Immature natural killer cell (primary cell): ENCODE results near the gene PHETA1. TPM values are rescaled to one million over a fixed set of nuclear protein-coding genes. Genes with fewer than 3 reads are reported as not detected.

ENCODE experiments used
- DNase-seq, 3 donors: peaks; one replicate each; pipeline ENCODE4 v3.0.0; 2022; ENCODE audit warnings: mixed read lengths in 1 of 3
- H3K27ac Mint-ChIP-seq, 6 donors: one replicate each; pipeline ENCODE4 v1.8.0; 2020; ENCODE audit warnings: mixed read lengths in 6 of 6, mild to moderate bottlenecking in 5 of 6, inconsistent platforms in 4 of 6, moderate library complexity in 3 of 6
- H3K27me3 Mint-ChIP-seq, 3 donors: one replicate each; pipeline ENCODE4 v1.8.0; 2020 to 2021; ENCODE audit warnings: low read depth in 3 of 3, mild to moderate bottlenecking in 3 of 3, mixed read lengths in 3 of 3, moderate library complexity in 3 of 3, inconsistent platforms in 1 of 3
- H3K36me3 Mint-ChIP-seq, 3 donors: one replicate each; pipeline ENCODE4 v1.8.0; 2020; ENCODE audit warnings: mixed read lengths in 3 of 3, inconsistent platforms in 2 of 3, mild to moderate bottlenecking in 2 of 3
- H3K4me1 Mint-ChIP-seq, 2 donors: one replicate each; pipeline ENCODE4 v1.8.0; 2020; ENCODE audit warnings: inconsistent platforms in 2 of 2, mild to moderate bottlenecking in 2 of 2, mixed read lengths in 2 of 2, moderate library complexity in 1 of 2
- H3K4me3 Mint-ChIP-seq, 5 donors: one replicate each; pipeline ENCODE4 v1.8.0; 2020; ENCODE audit warnings: mild to moderate bottlenecking in 5 of 5, mixed read lengths in 5 of 5, inconsistent platforms in 3 of 5, moderate library complexity in 3 of 5
- H3K9me3 Mint-ChIP-seq, 6 donors: one replicate each; pipeline ENCODE4 v1.8.0; 2020; ENCODE audit warnings: mild to moderate bottlenecking in 6 of 6, mixed read lengths in 6 of 6, inconsistent platforms in 4 of 6, moderate library complexity in 3 of 6
- polyA plus RNA-seq, 3 donors: library from polyadenylated mRNA; unstranded; fragments of 300-500 nt; fragmentation: Illumina TruSeq; gene quantifications; one replicate each; pipeline ENCODE4 v1.2.3, GENCODE V29; 2021

The PHETA1 gene
- polyA plus RNA-seq, 3 donors from 2014 or later = 2.0 to 5.5 (median 2.1) TPM

DNA sequence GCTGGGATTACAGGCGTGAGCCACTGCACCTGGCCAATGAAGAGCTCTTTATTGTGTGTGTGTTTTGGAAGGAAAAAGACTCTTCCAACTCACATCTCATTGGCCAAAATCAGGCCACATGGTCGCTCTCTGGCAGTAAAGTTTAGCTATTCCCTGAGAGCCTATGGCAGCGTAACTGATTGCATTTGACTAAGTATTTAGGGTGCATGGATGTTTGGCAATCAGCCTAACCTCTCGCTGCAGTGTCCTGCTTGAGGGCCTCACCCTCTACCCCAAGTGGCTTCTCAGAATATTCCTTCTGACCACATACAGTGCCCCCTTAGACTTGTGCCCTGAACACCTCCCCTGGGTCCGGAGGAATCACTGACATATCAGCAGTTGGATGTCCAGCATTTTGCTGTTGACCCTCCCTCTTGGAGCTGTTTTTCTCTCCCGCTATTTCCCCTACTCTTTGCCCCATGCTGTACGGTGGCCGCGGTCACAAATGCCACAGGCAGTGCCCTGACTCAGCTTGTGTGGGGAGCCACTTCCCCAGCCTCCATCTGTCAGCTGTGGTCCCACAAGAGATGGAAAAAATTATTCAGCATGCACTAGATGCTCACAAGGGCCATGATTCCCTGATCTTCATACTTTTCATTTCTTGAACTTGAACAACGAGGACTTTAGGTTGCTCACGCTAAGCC lies 9.5 kb downstream of the PHETA1 start:
- H3K4me3 Mint-ChIP-seq = peak overlapping the region in 2 of 5 donors; percentile 30 to 70
- peak in 2 of 3 donors; percentile 10 to 17 for DNase-seq
- peaks cover 0 to 11% (median 0%) of the 10 kb centered on the region in 3 donors for H3K36me3 Mint-ChIP-seq
- peaks cover 22 to 23% of the 10 kb centered on the region in 2 donors for H3K4me1 Mint-ChIP-seq
- peaks cover 0 to 7% (median 1%) of the 10 kb centered on the region in 3 donors for H3K27me3 Mint-ChIP-seq
- peak overlapping the region in 1 of 6 donors; percentile 6 for H3K27ac Mint-ChIP-seq
- H3K9me3 Mint-ChIP-seq = no peaks in the 10 kb centered on the region

DNA sequence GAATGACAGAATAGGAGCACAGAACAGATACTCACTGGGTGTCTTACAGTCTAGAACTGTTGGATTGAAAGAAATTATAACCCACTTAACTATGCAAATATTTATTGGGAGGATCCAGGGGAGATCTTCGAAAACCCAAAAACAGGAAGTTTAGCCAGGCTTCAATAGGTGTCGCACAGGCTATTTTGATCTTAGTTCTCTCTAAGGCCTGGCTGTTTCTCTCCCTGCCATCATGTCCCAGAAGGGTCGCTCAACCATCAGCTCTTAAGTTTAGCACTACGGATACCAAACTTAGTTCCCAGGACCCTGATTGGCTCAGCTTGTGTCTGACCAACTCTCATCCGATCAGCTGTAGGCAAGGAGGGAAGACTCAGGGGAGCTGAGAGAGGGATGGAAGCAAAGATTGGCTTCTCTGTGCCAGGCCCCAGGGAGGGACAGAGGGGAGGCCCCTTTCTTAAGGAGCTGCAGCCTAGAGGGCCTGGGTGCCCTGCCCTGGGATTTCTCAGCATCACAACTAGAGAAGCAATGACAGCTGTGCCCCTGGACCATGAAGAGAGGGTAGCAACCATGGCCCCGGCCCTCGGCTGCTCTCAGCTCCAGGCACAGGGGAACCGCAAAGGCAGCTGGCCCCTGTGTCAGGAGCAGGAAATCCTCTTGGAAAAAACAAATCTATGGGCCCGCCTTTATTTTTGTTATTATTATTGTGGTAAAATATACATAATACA lies 13.5 kb downstream of the PHETA1 start:
- H3K36me3 Mint-ChIP-seq = peaks cover 0 to 6% (median 0%) of the 10 kb centered on the region in 3 donors
- H3K4me1 Mint-ChIP-seq = peaks cover 12% of the 10 kb centered on the region in 2 donors
- H3K27ac Mint-ChIP-seq = no peak overlapping the region

DNA sequence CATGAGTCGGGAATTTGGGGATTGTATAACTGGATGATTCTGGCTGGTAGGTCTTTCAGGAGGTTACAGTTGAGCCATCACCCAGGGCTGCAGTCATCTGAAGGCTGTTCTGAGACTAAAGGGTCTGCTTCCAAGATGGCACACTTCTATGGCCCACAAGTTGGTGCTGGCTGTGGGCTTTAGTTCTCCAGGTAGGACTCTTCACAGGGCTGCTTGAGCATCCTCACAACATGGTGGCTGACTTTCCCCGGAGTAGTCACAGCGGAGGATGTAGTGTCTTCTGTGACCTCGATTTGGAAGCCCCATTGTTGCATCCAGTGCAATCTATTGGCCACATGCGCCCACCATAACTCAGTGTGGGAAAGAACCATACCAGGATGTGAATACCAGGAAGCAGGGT lies 14.4 kb downstream of the PHETA1 start:
- Mint-ChIP-seq H3K4me1 (peaks cover 4% of the 10 kb centered on the region in 2 donors), H3K27ac (no peak overlapping the region), H3K4me3 (no peak overlapping the region), H3K9me3 (peaks cover 0 to under 1% (median 0%) of the 10 kb centered on the region in 6 donors), H3K27me3 (peaks cover 0 to 1% (median 0%) of the 10 kb centered on the region in 3 donors), H3K36me3 (no peaks in the 10 kb centered on the region)
- DNase-seq = no peak

More for the DNA sequence above, 13.5 kb downstream of the PHETA1 start:
- Mint-ChIP-seq H3K27me3 (peaks cover 0 to 3% (median 1%) of the 10 kb centered on the region in 3 donors), H3K4me3 (no peak overlapping the region), H3K9me3 (no peaks in the 10 kb centered on the region)
- no peak for DNase-seq

DNA sequence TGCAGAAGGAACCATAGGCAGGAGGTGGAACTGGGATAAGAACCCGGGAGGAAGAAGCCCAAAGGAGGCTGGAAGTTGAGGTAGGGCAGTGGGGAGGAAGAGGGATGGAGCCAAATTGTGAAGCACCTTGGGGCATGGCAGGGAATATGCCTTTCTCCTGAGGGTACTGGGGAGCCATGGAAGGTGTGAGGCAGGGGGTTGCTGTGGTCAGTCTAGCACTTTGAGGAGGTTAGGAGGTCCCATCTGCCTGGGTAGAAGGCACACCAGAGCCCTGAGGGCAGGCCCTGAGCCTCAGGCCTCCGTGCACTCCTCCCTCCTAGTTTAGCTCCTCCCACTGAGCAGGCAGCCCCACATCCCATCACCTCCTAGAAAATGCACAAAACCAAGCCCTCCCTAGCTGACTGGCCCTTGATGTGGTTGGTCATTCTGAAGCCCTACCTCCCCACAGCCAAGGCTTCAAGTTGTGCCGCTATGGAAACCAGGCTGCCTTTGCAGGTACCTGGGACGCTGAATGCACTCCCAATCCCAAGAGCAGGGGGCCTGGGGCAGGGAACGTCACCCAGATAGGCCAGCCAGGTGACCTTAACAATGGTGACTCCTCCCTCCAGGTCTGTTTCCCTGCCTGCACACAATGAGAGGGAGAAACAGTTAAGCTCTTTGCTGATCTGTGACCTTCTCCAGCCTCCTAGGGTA lies 15.1 kb downstream of the PHETA1 start:
- Mint-ChIP-seq H3K27ac (no peak overlapping the region), H3K36me3 (no peaks in the 10 kb centered on the region), H3K4me1 (no peaks in the 10 kb centered on the region), H3K27me3 (no peaks in the 10 kb centered on the region), H3K4me3 (no peak overlapping the region), H3K9me3 (peaks cover 0 to 8% (median 0%) of the 10 kb centered on the region in 6 donors)
- no peak for DNase-seq

DNA sequence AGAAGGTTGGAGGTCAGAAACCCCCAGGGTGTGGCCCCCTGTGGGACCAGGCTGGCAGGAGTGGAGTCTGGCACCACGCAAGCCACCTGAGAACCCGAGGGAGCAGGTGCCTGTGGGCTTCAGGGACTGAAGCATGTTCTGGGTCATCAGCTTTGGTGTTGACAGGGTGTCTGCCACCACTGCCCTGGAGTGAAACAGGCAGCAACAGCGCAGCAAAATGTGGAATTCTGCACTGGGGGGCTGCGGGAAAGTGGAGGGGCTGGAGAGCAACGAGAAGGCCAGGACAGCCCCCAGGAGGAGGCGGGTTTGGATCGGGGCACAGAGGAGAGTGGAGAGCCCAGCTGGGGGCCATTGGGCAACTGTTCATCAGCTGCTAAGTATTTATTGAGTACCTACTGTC lies 15.9 kb downstream of the PHETA1 start:
- Mint-ChIP-seq H3K4me1 (no peaks in the 10 kb centered on the region), H3K27me3 (no peaks in the 10 kb centered on the region), H3K36me3 (no peaks in the 10 kb centered on the region), H3K4me3 (no peak overlapping the region), H3K9me3 (peaks cover 0 to 15% (median 3%) of the 10 kb centered on the region in 6 donors), H3K27ac (no peak overlapping the region)
- DNase-seq = no peak

DNA sequence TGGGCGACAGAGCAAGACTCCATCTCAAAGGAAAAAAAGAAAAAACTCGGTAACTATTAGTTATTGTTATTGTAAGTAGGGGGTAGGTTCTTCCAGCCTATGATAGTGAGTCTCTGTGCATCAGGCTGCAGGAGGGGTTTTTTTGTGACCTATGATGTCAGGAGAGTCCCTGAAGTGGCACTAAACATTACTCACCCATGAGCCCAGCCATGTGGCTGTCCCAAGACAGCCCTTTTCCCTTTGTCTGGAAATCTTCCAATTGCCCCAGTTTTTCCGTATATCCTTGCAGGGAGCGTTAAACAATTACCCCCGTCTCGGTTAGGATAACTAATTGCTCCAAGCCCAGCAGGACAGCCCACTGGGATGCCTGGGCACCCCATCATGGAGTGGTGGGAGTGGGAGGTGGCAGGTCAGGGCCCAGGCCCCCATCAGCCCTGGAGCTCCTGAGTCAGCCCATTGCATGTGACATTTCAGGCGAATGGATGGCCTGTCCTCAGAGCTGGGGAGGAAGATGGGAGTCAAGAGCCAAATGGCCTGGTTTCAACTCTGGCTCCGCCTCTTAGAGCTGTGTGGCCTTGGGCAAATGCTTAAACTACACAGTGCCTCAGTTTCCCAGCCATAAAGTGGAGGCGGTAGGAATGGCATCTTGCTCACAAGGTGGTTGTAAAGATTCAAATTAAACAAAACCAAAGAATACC lies 16.4 kb downstream of the PHETA1 start:
- DNase-seq = no peak
- peaks cover 0 to 15% (median 3%) of the 10 kb centered on the region in 6 donors for H3K9me3 Mint-ChIP-seq
- H3K27me3 Mint-ChIP-seq = no peaks in the 10 kb centered on the region
- no peaks in the 10 kb centered on the region for H3K36me3 Mint-ChIP-seq
- H3K4me1 Mint-ChIP-seq = no peaks in the 10 kb centered on the region
- H3K27ac Mint-ChIP-seq = no peak overlapping the region
- no peak overlapping the region for H3K4me3 Mint-ChIP-seq

DNA sequence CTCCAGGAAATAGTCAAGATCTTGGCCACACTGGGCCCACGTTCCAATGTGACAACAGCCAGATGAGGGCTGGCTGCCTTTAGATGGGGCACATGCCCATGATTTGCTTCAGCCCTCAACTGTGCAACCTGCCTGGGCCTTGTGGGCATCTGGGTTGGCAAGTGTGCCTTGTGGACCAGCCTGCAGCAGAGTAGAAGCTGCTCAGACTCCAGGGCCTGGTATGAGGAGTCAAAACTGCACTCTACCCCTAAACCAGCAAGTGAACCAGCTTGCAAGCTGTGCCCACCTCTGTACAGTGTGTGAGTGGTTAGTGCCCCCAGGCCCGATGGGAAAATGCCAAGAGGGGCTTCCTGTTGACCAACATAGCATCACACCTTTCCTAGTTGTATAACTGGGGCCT lies 17.9 kb downstream of the PHETA1 start:
- no peaks in the 10 kb centered on the region for H3K36me3 Mint-ChIP-seq
- peaks cover 0 to 20% (median 3%) of the 10 kb centered on the region in 6 donors for H3K9me3 Mint-ChIP-seq
- H3K27me3 Mint-ChIP-seq = peaks cover 0 to 2% (median 0%) of the 10 kb centered on the region in 3 donors
- no peak overlapping the region for H3K27ac Mint-ChIP-seq
- H3K4me3 Mint-ChIP-seq = no peak overlapping the region
- H3K4me1 Mint-ChIP-seq = no peaks in the 10 kb centered on the region
- DNase-seq = no peak

DNA sequence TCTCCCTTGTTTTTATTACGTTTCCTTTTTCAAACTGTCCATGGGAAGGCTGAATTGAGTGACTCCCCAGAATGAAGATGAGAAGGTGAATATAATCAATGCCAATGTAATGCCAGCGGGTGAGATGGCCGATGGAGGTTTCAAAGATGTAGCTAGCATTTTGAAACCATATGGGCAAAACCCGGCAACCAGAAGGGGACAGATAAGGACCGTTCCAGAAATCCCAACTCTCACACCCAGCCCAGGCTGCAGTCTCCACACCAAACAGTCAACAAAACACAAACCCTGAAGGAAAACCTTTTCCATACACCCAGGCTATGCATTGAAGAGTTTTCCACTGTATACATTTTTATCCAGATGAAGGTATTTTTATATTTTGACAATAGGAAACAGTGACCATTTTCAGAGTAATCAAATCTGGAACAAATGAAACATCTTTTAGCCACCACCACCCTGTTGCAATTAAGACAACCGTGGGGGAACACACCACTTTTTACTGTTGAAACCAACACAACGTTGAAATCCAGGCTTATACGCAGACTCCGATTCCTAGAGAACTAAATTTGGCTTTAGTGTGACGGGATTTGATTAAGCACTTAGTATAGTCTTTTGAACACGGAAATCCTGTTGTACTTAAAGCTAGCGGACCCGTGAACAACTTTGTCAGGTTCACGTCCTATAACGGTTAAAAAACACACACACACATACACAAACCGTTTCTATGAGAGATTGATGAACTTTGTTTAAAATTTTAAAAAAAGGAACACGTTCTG lies 19.0 kb downstream of the PHETA1 start:
- no peaks in the 10 kb centered on the region for H3K36me3 Mint-ChIP-seq
- peaks cover 0 to 20% (median 3%) of the 10 kb centered on the region in 6 donors for H3K9me3 Mint-ChIP-seq
- peaks cover 0 to 2% (median 0%) of the 10 kb centered on the region in 3 donors for H3K27me3 Mint-ChIP-seq
- no peak overlapping the region for H3K27ac Mint-ChIP-seq
- no peak overlapping the region for H3K4me3 Mint-ChIP-seq
- no peaks in the 10 kb centered on the region for H3K4me1 Mint-ChIP-seq
- DNase-seq = no peak

DNA sequence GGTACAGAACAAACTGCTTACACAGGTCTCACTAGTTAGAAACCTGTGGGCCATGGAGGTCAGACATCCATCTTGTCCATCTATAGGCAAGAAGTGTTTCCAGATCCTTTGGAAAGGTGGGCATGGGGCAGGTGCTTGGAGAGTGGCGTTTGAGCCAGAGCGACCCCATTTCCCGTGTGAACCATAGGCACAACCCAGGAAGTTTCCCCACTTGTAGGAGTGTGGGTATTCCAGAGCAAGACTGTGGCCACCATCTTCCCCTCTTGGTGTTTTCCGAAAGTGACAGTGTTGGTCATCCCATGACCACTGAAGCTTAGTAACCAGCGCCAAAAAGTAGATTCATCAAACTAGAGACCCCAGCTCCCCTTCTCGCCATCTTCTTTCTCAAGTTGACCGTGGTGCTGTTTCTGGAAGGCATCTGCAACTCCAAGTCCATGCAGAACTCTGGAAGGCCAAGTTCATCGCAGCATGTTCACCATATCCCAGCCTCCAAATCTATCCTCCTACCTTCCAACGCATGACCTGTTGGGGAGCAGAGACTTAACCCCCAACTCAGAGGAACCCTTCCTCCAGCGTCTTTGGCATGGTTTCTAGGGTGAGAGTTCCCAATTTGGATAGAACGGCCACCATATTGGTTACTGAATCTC lies 19.7 kb downstream of the PHETA1 start:
- peaks cover 0 to 20% (median 3%) of the 10 kb centered on the region in 6 donors for H3K9me3 Mint-ChIP-seq

DNA sequence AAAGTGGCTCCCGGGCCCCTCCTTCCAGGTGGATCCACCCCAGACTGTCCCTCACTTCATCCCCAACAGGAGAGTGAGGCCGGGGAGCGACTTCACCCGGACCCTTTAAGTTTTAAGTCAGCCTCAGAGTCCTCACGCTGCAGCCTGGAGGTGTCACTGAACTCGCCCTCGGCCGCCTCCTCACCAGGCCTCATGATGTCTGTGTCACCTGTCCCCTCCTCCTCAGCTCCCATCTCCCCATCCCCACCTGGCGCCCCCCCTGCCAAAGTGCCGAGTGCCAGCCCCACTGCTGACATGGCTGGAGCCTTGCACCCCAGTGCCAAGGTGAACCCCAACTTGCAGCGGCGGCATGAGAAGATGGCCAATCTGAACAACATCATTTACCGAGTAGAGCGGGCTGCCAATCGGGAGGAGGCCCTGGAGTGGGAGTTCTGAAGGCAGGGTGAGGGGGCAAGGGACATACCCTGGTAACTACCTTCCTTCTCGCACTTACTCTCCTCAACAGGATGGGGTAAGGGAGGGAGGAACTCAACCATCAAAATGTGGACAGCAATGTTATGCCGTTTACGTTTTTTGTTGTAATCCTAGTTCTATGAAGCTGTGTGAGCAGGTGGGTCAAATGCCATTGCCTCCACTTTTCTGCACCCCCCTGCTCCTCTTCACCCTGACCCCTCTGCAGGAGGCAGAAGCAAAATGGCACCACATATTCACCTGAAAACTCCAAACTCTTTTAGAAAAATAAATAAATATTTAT lies 20.8 kb downstream of the PHETA1 start:
- H3K9me3 Mint-ChIP-seq = peaks cover 0 to 20% (median 3%) of the 10 kb centered on the region in 6 donors
- H3K36me3 Mint-ChIP-seq = no peaks in the 10 kb centered on the region
- no peak for DNase-seq
- no peak overlapping the region for H3K27ac Mint-ChIP-seq
- no peaks in the 10 kb centered on the region for H3K4me1 Mint-ChIP-seq
- no peak overlapping the region for H3K4me3 Mint-ChIP-seq
- peaks cover 0 to 2% (median 0%) of the 10 kb centered on the region in 3 donors for H3K27me3 Mint-ChIP-seq

More for the DNA sequence above, 19.7 kb downstream of the PHETA1 start:
- no peaks in the 10 kb centered on the region for H3K36me3 Mint-ChIP-seq
- no peak overlapping the region for H3K4me3 Mint-ChIP-seq
- no peaks in the 10 kb centered on the region for H3K4me1 Mint-ChIP-seq
- H3K27ac Mint-ChIP-seq = no peak overlapping the region
- peaks cover 0 to 2% (median 0%) of the 10 kb centered on the region in 3 donors for H3K27me3 Mint-ChIP-seq
- DNase-seq = no peak

DNA sequence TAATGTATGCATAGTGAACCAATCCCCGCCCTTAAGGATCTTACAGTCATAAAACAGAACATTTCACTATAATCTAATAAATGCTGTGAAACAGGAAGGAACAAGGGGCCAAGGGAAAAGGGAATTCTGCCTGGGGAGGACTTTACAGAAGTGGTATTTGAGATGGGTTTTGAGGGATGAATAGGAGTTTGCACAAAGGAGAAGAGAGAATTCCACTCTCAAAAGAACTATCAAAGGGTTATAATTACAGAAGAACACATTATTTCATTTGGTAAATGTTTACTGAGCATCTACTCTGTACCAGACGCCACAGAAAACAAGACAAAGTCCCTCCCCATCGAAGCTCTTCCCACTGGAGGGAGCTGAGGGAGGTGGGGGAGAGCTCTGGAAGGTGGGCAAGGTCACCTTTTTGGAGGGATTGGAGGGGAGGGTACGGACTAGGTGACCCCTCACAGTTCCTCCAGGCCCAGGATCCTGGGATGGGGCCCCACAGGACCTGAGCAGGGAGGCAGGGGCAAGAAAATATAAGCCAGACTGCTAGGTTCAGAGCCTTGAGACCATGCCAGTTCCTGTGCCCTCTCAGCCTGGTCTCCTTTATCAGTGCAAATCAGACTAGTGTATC lies 24.5 kb downstream of the PHETA1 start:
- peaks cover 0 to 2% (median 1%) of the 10 kb centered on the region in 3 donors for H3K27me3 Mint-ChIP-seq
- no peaks in the 10 kb centered on the region for H3K4me1 Mint-ChIP-seq
- H3K9me3 Mint-ChIP-seq = peaks cover 0 to 18% (median 3%) of the 10 kb centered on the region in 6 donors
- no peak for DNase-seq
- no peak overlapping the region for H3K4me3 Mint-ChIP-seq
- no peak overlapping the region for H3K27ac Mint-ChIP-seq
- no peaks in the 10 kb centered on the region for H3K36me3 Mint-ChIP-seq
